ENCODE results near the gene PRPF31.
A peak's percentile ranks its signal among the peaks of the same experiment; 100 is the strongest.

PRPF31 gene

GRCh38 chr19:54162241-54162805 is 46.8 kb downstream of the PRPF31 start:
- DNase-seq = peak; percentile 77 to 80
- intact Hi-C loops (cut with DNase I; ENCODE audit: low total_unique reads) = no loop called here
- Histone ChIP-seq H3K36me3 (peaks cover 0 to 10% (median 9%) of the 10 kb centered on the region in 3 donors), H3K4me1 (peaks cover 0 to 44% (median 28%) of the 10 kb centered on the region in 4 donors), H3K27ac (no peak overlapping the region), H3K4me3 (peak overlapping the region; percentile 12 to 33), H3K27me3 (peaks cover 0 to 33% of the 10 kb centered on the region in 2 donors), H3K9me3 (no peaks in the 10 kb centered on the region)
- TF ChIP-seq, protein P1, sequence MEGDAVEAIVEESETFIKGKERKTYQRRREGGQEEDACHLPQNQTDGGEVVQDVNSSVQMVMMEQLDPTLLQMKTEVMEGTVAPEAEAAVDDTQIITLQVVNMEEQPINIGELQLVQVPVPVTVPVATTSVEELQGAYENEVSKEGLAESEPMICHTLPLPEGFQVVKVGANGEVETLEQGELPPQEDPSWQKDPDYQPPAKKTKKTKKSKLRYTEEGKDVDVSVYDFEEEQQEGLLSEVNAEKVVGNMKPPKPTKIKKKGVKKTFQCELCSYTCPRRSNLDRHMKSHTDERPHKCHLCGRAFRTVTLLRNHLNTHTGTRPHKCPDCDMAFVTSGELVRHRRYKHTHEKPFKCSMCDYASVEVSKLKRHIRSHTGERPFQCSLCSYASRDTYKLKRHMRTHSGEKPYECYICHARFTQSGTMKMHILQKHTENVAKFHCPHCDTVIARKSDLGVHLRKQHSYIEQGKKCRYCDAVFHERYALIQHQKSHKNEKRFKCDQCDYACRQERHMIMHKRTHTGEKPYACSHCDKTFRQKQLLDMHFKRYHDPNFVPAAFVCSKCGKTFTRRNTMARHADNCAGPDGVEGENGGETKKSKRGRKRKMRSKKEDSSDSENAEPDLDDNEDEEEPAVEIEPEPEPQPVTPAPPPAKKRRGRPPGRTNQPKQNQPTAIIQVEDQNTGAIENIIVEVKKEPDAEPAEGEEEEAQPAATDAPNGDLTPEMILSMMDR (IDR thresholded peaks at IDR 0.05) = no peak

DNA sequence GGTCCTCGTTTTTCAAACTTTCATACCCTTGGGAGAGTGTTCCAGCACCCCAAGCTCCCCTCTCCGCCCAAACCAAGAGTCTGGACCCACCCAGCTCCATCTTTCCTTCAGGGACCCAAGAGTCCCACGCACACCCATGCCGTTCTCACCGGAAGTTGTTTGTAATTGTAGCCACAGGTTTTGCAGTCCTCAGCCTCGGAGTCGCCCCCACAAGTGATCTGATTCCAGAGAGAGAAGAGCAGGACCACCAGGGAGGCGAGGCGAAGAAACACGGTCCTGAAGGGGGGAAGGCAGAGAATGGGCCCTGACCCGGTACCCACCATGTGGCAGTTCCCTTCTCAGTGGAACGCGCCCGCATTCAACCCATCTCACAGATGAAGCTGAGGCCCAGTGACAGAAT is 47.3 kb downstream of the PRPF31 start:
- H3K4me1 ChIP-seq = peaks cover 0 to 43% (median 28%) of the 10 kb centered on the region in 4 donors
- H3K9me3 ChIP-seq = no peaks in the 10 kb centered on the region
- TF ChIP-seq, protein P1 (IDR thresholded peaks at IDR 0.05) = no peak
- DNase-seq = no peak
- no peak overlapping the region for H3K4me3 ChIP-seq
- H3K27me3 ChIP-seq = peaks cover 0 to 33% of the 10 kb centered on the region in 2 donors
- H3K27ac ChIP-seq = no peak overlapping the region
- peaks cover 0 to 5% (median 4%) of the 10 kb centered on the region in 3 donors for H3K36me3 ChIP-seq
- intact Hi-C loops (cut with DNase I; ENCODE audit: low total_unique reads) = no loop called here

- Histone ChIP-seq H3K27ac (no peak overlapping the region), H3K36me3 (no peaks in the 10 kb centered on the region), H3K4me3 (no peak overlapping the region), H3K4me1 (peaks cover 0 to 36% (median 20%) of the 10 kb centered on the region in 4 donors), H3K9me3 (no peaks in the 10 kb centered on the region), H3K27me3 (peaks cover 0 to 33% of the 10 kb centered on the region in 2 donors)
- peak in 1 of 2 donors; percentile 55 for DNase-seq
- intact Hi-C loops (cut with DNase I; ENCODE audit: low total_unique reads) = loop anchor here (5.0 kb wide), 1 partner anchor 68 kb away; no protein-coding TSS in a partner anchor
- TF ChIP-seq, protein P1 (IDR thresholded peaks at IDR 0.05) = no peak
Measured at GRCh38 chr19:54164369-54165068, 49.0 kb downstream of the PRPF31 start.

GRCh38 chr19:54165222-54165621 is 49.7 kb downstream of the PRPF31 start:
- H3K36me3 ChIP-seq = no peaks in the 10 kb centered on the region
- DNase-seq = no peak
- peaks cover 0 to 33% (median 18%) of the 10 kb centered on the region in 4 donors for H3K4me1 ChIP-seq
- H3K27me3 ChIP-seq = peaks cover 0 to 33% of the 10 kb centered on the region in 2 donors
- H3K9me3 ChIP-seq = no peaks in the 10 kb centered on the region
- no peak overlapping the region for H3K27ac ChIP-seq
- intact Hi-C loops (cut with DNase I; ENCODE audit: low total_unique reads) = loop anchor here (5.0 kb wide), 1 partner anchor 67 kb away; no protein-coding TSS in a partner anchor
- TF ChIP-seq, protein P1 (IDR thresholded peaks at IDR 0.05) = no peak
- no peak overlapping the region for H3K4me3 ChIP-seq

- intact Hi-C loops (cut with DNase I; ENCODE audit: low total_unique reads) = loop anchor here (5.0 kb wide), 1 partner anchor 64 kb away; no protein-coding TSS in a partner anchor
- TF ChIP-seq, protein P1 (IDR thresholded peaks at IDR 0.05) = peak; percentile 83 to 84
- Histone ChIP-seq H3K36me3 (no peaks in the 10 kb centered on the region), H3K4me3 (no peak overlapping the region), H3K27ac (no peak overlapping the region), H3K9me3 (no peaks in the 10 kb centered on the region), H3K4me1 (peaks cover 0 to 22% (median 3%) of the 10 kb centered on the region in 4 donors), H3K27me3 (peaks cover 0 to 33% of the 10 kb centered on the region in 2 donors)
- DNase-seq = peak; percentile 84 to 93
Measured at GRCh38 chr19:54168174-54168917, 52.8 kb downstream of the PRPF31 start.
